ENCODE measurements around the gene MMP23B.

MMP23B gene

GRCh38 chr1:1620433-1621139, 11.4 kb upstream of the MMP23B start:
- no peak for DNase-seq (ENCODE audit: low spot score)

GRCh38 chr1:1621173-1622009, 10.6 kb upstream of the MMP23B start:
- DNase-seq (ENCODE audit: low spot score), result no peak

DNA sequence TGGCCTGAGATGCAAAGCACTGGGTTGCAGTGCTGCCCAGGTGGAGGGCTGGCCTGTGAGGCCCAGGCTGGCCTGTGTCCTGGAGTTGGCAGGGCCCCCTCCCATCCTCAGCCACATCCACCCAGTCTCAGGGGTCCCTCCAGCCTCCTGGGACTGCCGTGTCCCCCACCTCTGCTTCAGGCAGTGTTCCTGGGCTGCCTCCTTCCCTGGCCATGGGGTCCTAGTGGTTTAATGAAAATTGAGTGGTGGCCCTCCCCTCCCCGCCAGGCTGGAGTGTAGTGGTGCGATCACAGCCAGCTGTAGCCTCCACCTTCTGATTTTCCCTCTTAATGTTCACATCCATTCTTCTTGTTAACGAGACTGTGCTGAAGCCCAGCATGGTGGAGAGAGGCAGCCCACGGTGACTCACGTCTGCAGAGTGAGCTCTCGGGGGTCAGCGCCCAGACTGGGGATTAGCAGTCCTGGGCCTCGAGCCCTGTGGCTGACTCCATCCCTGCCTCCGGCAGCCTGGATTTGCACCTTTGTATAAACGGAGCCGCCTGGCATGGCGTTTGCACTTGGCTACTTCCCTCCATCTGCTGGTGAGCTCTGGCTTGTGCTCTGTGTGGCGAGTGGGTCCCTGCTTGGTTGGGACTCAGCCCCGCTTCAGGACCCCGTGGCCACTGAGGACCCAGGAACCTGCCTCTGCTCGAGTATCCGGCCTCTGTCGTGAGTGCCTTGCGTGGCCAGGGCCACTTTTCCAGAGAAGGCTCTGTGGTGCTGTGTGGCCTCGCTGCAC, 9.8 kb upstream of the MMP23B start:
- DNase-seq (ENCODE audit: low spot score), result no peak

DNA sequence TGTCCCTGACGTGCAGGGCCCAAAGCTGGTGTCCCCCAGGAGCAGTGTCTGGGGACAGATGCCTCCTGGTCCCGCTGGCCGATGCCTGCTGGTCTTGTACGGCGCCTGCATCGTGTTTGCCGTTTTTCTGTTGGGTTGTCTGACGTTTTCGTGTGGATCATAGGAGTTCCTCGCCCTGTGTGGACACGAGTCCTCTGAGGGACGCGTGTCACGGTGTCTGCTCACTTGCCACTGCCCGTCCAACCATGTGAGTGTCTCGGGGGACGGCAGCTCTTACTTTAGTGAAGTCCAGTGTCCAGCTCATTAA, 9.2 kb upstream of the MMP23B start:
- DNase-seq (ENCODE audit: low spot score), result no peak

- no peak for DNase-seq (ENCODE audit: low spot score)
Observed at GRCh38 chr1:1623181-1623630, 8.8 kb upstream of the MMP23B start.

DNA sequence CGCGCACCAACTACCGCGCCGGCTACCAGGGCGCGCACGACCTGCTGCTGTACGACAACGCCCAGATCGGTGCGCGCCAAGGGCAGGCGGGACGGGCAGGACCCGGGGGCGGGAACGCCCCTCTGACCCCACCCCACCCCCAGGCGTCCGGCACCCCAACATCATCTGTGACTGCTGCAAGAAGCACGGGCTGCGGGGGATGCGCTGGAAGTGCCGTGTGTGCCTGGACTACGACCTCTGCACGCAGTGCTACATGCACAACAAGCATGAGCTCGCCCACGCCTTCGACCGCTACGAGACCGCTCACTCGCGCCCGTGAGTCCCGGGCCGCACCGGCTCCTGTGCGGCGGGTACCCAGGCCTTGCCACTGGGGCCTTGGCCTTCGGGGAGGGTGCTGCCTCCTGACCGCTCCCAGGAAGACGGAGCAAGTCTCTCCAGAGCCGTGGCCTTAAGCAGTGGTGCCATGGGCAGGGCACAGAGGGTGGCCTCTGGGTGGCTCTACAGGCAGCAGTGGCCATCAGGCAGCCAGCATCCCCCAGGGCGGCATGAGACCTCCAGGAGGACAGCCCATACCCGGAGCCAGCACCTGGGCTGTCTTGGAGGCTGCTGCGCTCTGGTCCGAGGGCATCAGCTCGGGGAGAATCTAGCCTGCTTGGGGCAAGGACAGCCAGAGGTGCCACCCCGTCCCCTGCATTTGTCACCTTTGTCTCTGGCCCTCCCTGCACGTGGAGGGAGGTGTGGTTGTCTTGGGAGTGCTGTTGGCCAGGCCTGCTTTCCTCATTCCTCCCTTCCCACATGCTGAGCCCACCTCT, 8.1 kb upstream of the MMP23B start:
- DNase-seq (ENCODE audit: low spot score), result no peak

DNA sequence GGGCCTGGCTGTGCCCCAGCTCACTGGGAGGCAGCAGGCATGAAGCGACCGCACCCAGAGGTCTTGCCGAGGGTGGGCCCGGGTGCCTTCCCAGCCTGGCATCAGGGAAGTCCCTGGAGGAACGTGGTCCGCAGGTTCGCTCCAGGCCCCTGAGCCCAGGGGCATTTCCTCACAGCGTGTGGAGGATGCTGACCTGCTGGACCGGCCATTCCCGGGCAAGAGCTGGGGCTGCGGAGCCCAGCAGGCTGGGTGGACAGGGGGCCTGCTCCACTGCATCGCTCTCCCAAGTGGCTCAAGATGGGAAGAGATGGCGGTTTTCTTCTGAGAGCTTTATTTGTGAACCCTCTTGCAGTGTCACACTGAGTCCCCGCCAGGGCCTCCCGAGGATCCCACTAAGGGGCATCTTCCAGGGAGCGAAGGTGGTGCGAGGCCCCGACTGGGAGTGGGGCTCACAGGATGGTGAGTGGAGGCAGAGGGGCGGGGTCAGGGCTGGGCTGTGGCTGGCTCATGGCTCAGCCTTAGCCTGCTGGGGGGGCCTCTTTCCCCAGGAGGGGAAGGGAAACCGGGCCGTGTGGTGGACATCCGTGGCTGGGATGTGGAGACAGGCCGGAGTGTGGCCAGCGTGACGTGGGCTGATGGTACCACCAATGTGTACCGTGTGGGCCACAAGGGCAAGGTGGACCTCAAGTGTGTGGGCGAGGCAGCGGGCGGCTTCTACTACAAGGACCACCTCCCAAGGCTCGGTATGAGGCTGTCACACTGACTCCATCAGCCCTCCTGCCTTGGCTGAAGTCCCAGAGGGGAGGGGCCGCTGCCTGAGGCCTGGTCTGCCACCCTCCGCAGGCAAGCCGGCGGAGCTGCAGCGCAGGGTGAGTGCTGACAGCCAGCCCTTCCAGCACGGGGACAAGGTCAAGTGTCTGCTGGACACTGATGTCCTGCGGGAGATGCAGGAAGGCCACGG, 7.2 kb upstream of the MMP23B start:
- DNase-seq (ENCODE audit: low spot score), result no peak

DNA sequence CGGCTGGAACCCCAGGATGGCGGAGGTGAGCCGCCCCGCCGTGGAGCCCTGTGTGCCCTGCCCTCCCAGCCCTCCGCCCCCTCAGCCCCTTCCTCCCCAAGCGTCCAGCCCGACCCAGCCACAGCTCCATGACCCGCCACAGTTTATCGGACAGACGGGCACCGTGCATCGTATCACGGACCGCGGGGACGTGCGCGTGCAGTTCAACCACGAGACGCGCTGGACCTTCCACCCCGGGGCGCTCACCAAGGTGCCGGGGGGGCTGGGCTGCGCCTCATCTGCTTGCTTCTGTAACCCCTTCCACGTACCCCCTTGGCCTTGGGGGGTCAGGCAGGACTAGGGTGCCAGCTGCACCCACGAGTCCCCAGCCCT, 6.6 kb upstream of the MMP23B start:
- DNase-seq (ENCODE audit: low spot score), result no peak

GRCh38 chr1:1625824-1626206, 6.2 kb upstream of the MMP23B start:
- DNase-seq (ENCODE audit: low spot score), result no peak

GRCh38 chr1:1626207-1627141, 5.5 kb upstream of the MMP23B start:
- DNase-seq (ENCODE audit: low spot score), result no peak

GRCh38 chr1:1627261-1627828, 4.6 kb upstream of the MMP23B start:
- no peak for DNase-seq (ENCODE audit: low spot score)

GRCh38 chr1:1627829-1628753, 3.9 kb upstream of the MMP23B start:
- no peak for DNase-seq (ENCODE audit: low spot score)

DNA sequence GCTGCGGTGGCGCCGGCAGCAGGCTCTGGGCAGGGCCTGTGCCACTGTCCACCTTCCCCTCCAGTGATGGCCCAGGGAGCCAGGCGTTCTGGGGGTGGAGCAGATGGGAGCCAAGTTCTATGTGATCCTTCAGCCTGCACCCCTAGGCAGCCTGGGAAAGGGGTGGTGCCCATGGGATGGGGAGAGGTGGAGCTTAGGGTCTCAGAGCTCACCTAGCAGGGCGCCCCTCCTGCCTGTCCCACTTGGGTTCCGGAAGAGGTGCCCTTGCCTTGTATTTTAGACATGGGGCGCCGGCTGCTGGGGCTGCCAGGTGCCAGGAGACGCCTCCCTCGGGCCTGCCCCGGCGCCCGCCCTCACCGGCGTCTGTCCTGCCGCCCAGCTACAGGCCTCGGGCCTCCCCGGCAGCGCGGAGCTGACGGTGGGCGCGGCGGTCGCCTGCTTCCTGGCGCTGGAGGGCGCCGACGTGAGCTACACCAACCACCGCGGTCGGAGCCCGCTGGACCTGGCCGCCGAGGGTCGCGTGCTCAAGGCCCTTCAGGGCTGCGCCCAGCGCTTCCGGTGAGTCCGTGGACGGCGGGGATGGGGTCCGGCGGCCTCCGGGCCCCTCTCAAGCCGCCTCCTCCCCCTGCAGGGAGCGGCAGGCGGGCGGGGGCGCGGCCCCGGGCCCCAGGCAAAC, 3.1 kb upstream of the MMP23B start:
- DNase-seq (ENCODE audit: low spot score), result peak; percentile 37

DNA sequence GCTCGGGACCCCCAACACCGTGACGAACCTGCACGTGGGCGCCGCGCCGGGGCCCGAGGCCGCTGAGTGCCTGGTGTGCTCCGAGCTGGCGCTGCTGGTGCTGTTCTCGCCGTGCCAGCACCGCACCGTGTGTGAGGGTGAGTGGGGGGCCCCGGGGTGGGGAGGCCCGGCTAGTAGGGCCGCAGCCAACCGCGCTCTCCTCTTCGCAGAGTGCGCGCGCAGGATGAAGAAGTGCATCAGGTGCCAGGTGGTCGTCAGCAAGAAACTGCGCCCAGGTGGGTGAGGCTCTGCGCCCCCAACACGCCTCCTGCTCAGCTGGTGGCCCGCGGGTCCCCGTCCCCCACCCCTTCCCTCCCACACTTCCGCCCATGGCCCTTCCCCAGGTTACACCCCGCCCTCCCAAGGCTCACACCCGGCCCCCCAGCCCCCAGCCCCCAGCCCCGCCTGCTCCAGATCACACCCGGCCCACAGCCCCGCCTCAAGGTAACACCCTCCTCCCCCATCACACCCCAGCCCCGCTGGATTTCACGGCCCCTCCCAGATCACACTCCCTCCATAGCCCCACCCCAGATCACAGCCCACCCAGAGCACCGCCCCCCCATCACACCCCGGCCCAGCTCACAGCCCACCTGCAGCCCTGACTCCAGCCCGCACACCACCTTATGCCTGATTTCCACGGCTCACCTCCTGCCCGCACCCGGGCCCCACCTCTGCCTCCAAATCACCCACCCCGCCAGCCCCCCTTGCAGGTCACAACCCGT, 2.4 kb upstream of the MMP23B start:
- DNase-seq (ENCODE audit: low spot score), result peak; percentile 89

DNA sequence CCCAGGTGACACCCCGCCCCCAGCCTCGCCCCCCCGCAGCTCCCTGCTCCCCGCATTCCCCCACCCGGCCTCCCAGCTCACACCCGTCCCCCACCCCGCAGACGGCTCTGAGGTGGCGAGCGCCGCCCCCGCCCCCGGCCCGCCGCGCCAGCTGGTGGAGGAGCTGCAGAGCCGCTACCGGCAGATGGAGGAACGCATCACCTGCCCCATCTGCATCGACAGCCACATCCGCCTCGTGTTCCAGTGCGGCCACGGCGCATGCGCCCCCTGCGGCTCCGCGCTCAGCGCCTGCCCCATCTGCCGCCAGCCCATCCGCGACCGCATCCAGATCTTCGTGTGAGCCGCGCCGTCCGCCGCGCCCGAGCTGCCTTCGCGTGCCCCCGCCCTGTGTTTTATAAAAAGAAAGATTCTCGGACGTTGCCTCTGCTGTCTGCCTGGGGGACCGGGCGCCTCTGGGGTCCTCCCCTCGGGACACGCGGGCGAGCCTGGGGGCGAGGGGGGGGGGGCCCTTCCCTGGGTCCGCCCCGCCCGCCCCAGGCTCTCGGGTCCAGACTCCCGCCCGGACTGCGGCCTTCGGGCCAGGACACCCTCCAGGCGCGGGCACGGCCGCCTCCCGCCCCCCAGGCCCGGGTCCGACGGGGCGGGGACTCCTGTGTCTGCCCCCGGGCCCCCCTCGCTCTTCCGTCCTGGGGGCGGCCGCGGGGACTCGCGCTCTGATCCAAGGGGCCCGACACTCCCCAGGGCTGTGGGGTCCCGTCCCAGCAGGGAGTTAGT, 1.6 kb upstream of the MMP23B start:
- DNase-seq (ENCODE audit: low spot score), result peak; percentile 96

Data from CD4-positive, alpha-beta T cell treated with Interleukin-2 at 100 ng/mL for 4 hours (primary cell).